NB4 (cell line): Measurements from ENCODE around the gene CP.

Experiments
- CTCF ChIP-seq: IDR thresholded peaks from one replicate; pipeline ENCODE4 v1.5.1; 2012; ENCODE audit warnings: low read depth, low read length
- MAX ChIP-seq: IDR thresholded peaks from 2 replicates; pipeline ENCODE4 v1.6.1; 2011; ENCODE audit warnings: low read depth, low read length
- MYC ChIP-seq: IDR thresholded peaks from 2 replicates; pipeline ENCODE4 v1.6.1; 2011; ENCODE audit warnings: low read depth, low read length
- POLR2A ChIP-seq: IDR thresholded peaks from 2 replicates; pipeline ENCODE4 v1.6.1; 2011; ENCODE audit warnings: mild to moderate bottlenecking; ENCODE audit not compliant: insufficient read length; ENCODE audit errors: extremely low read depth

GRCh38 chr3:149267565-149267964, 45.9 kb upstream of the CP start:
- TF ChIP-seq MAX (no peak), CTCF (no peak), POLR2A (no peak), MYC (no peak)
